Cardiac fibroblast (primary cell): ENCODE results near the gene PTPRE.
A peak's percentile ranks its signal among the peaks of the same experiment; 100 is the strongest.

Source experiments
- DNase-seq, 2 donors: peaks; one replicate each; pipeline versions ENCODE4 v3.0.0 to v3.0.0-alpha.2; 2010; ENCODE audit warnings: low read depth in 2 of 2
- H3K4me3 ChIP-seq, 2 donors: replicated peaks in 1 of 2; 1 replicate in 1 of 2; 2 replicates in 1 of 2; pipeline ENCODE4 v1.5.1; 2011; ENCODE audit warnings: low read depth in 2 of 2, low read length in 2 of 2, mild to moderate bottlenecking in 2 of 2, moderate library complexity in 1 of 2
- CTCF ChIP-seq: IDR thresholded peaks from one replicate; pipeline ENCODE4 v1.5.1; 2011; ENCODE audit warnings: low read depth, mild to moderate bottlenecking, low read length, inconsistent platforms

Gene PTPRE

GRCh38 chr10:128032466-128032865, 125.6 kb downstream of the PTPRE start:
- no peak overlapping the region for H3K4me3 ChIP-seq
- no peak for TF ChIP-seq CTCF
- no peak for DNase-seq

- H3K4me3 ChIP-seq: no peak overlapping the region
- DNase-seq: peak; percentile 36
Observed at GRCh38 chr10:128035557-128035973, 128.7 kb downstream of the PTPRE start.

GRCh38 chr10:128036011-128036615, 129.2 kb downstream of the PTPRE start:
- no peak for DNase-seq
- TF ChIP-seq CTCF: no peak
- H3K4me3 ChIP-seq: no peak overlapping the region

More at GRCh38 chr10:128035557-128035973, 128.7 kb downstream of the PTPRE start:
- peak; percentile 90 for TF ChIP-seq CTCF

GRCh38 chr10:128036746-128037543, 130.0 kb downstream of the PTPRE start:
- peak; percentile 39 to 42 for DNase-seq
- no peak overlapping the region for H3K4me3 ChIP-seq
- no peak for TF ChIP-seq CTCF

- H3K4me3 ChIP-seq: no peak overlapping the region
- TF ChIP-seq CTCF: no peak
- no peak for DNase-seq
Observed at GRCh38 chr10:128040096-128040495, 133.2 kb downstream of the PTPRE start.

- no peak for TF ChIP-seq CTCF
- H3K4me3 ChIP-seq: no peak overlapping the region
- no peak for DNase-seq
Observed at GRCh38 chr10:128040681-128041080, 133.8 kb downstream of the PTPRE start.
